Middle frontal gyrus (tissue), 1 donor: ENCODE data around the gene ANKUB1.

Source experiments
- DNase-seq: peaks from one replicate; pipeline ENCODE4 v3.0.0-alpha.2; 2015; ENCODE audit warnings: low spot score; ENCODE audit errors: extremely low spot score

Gene ANKUB1

DNA sequence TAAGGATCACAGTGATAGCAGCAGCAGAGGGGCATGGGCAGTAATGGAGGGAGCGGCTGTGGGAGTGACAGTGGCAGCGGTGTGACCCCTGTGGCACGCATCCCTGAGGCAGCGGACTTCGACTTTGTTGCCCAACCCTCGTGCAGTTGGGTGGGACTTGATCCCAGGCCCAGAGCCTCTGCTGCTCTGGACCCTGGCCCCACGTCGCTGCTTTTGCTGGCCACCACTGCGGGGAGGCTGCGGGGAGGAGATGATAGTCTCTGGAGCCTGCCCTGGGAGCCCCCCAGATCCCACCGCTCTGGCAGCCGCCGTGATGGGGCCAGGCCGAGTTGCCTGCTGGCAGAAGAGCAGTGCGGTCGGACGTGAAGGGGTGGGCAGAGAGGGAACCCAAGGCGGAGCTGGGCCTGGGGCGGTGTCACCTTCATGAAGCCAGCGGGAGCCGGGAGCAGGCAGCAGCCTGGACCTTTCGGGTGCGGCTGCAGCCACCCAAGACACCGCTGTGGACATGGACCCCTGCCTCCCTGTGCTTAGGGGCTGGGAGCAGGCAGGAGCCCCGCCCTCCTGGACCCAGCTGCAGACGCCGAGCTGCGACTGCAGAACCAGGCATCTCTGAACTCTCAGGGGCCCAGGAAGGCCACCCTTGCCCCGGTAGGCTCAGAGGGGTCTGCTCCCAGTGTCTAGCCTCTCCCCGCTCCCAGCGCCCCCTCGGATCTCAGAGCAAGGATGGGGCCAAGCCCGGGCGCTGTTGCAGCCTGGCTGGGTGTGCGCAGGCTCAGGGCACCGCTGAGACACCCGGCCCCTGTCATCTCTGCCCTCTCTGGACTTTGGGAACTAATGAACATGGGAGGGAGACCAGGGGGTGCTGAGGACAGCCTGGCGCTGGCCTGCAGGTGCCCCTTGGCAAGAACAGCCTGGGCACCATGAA, 78.4 kb downstream of the ANKUB1 start:
- DNase-seq, result no peak
